GM18508 (cell line): Measurements from ENCODE around the gene ACKR4.
"Not testable (repeated sequence)": the region's sequence is repeated elsewhere in the genome, so short reads cannot be mapped to it uniquely, and the experiment has no call there.

ENCODE experiments used
- ATAC-seq: cut with Tn5 transposase; IDR thresholded peaks from one replicate; pipeline ENCODE4 v1.9.1; 2021; ENCODE audit warnings: moderate number of reproducible peaks; ENCODE audit not compliant: insufficient read depth, unreplicated experiment

ACKR4 gene

GRCh38 chr3:132630612-132631011 is 33.5 kb downstream of the ACKR4 start:
- ATAC-seq = no peak

DNA sequence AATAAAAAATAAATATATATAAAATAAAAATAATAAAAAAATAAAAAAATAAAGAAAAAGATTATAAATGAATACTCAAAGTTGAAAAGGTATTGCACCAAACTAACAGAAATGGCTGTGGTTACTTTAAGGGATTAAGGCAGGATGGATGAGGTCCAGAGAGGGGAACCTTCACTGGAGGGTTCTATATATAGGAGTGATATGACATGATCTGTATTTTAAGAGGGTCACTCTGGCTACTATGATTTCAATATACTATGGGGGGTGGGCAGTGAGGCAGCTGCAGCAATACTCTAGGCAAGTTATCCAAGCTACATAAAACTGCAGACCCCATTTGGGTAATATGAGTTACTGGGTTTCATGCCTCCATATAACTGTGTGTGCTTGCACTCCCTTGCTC is 38.0 kb downstream of the ACKR4 start:
- ATAC-seq = no peak

- ATAC-seq = no peak
Measured at GRCh38 chr3:132637590-132637989, 40.5 kb downstream of the ACKR4 start.

DNA sequence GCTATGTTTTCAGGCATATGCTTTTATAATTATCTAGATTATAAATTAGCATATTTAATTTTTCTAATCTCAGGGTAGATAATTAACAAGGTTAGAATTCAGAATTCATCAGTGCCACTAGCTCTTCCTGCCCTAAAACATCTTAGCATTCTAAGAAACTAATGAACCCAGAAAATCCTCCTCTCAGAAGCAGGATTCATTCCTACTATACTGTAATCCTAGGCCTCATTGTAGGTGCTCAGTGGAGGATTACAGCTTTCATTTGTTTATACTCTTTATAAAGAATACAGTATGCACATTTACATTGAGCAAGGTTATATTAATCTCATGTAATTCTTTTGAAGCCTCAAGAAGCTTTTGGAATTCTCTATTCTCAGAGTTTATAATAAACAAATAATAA is 41.6 kb downstream of the ACKR4 start:
- no peak for ATAC-seq

DNA sequence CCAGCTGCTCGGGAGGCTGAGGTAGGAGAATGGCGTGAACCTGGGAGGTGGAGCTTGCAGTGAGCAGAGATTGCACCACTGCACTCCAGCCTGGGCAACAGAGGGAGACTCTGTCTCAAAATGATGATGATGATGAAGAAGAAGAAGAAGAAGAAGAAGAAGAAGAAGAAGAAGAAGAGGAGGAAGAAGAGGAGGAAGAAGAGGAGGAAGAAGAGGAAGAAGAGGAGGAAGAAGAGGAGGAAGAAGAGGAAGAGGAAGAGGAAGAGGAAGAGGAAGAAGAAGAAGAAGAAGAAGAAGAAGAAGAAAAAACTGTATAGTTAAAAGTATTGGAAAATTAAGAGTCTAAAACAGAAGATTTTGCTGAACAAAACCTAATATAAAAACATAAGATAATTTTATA is 44.4 kb downstream of the ACKR4 start:
- ATAC-seq = not testable (repeated sequence)

GRCh38 chr3:132641837-132642538 is 44.9 kb downstream of the ACKR4 start:
- ATAC-seq = no peak

GRCh38 chr3:132642539-132642847 is 45.4 kb downstream of the ACKR4 start:
- ATAC-seq = no peak

DNA sequence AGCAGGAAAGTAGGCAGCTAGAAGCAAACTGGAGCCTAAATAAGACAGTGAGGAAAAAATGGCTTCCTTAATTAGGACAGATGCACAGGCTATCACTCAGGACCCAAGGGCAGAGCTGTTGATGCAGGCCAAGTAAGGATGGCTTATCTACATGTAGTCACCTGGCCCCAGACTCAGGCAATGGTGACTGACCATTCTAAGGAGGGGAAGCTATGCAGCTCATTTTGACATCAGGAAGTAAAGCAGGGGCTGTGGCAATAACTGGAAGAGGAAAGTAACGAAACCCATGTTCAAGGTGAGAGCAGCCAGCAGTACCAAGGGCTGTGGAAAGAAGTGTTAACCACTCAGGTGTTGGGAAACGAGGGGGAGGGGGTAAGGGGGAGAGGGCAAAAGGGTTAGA is 46.3 kb downstream of the ACKR4 start:
- ATAC-seq = no peak

GRCh38 chr3:132645058-132645457 is 48.0 kb downstream of the ACKR4 start:
- no peak for ATAC-seq

DNA sequence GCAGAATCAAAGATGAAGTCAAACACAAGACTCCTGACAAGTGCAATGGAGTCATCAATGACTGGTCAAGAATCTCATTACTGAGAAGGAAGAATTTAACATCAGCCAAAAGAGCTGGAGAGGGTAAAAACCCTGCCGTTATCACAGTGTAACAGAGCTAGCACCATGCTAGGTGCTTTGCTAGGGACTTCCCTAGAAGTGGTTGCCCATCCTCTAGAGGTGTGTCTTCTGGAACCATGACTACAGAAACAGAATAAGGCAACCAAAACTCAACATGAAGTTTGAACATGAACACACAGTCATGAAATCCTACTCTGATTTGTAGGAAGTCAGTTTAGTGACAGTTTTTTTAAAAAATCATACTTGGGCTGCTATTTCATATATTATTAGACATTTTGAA is 53.1 kb downstream of the ACKR4 start:
- ATAC-seq = no peak
